PC-9 (cell line): Measurements from ENCODE around the gene NR2C1.

Experiments used
- EZH2 ChIP-seq: fragments of 200-600 bp; sonication (generic); IDR thresholded peaks from 2 replicates; pipeline ENCODE4 v1.8.0; 2017; ENCODE audit warnings: antibody characterized with exemption, low read depth
- TF ChIP-seq, protein P1 (sequence below): fragments of 200-600 bp; sonication (generic); conservative IDR thresholded peaks from 2 replicates; pipeline ENCODE4 v1.6.1; 2017; ENCODE audit warnings: mixed run types, antibody characterized with exemption, mild to moderate bottlenecking, moderate library complexity

DNA sequence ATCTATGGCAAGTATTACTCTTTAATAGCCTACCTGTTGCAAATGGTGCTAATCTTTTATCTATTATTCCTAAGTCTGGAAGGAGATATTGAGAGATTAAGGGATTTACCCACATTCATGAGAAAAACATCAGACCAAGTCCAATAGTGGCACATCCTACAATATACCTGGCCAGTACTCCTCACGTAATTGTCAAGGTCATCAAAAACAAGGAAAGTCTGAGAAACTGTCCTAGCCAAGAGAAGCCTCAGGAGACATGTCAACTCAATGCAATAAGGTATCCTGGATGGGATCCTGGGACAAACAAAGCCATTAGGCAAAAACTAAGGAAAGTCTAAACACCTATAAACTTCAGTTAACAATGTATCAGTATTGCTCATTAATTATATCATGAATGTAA, 12.5 kb downstream of the NR2C1 start:
- TF ChIP-seq, protein P1, sequence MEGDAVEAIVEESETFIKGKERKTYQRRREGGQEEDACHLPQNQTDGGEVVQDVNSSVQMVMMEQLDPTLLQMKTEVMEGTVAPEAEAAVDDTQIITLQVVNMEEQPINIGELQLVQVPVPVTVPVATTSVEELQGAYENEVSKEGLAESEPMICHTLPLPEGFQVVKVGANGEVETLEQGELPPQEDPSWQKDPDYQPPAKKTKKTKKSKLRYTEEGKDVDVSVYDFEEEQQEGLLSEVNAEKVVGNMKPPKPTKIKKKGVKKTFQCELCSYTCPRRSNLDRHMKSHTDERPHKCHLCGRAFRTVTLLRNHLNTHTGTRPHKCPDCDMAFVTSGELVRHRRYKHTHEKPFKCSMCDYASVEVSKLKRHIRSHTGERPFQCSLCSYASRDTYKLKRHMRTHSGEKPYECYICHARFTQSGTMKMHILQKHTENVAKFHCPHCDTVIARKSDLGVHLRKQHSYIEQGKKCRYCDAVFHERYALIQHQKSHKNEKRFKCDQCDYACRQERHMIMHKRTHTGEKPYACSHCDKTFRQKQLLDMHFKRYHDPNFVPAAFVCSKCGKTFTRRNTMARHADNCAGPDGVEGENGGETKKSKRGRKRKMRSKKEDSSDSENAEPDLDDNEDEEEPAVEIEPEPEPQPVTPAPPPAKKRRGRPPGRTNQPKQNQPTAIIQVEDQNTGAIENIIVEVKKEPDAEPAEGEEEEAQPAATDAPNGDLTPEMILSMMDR = no peak
- no peak for TF ChIP-seq EZH2
